ENCODE data around the gene SLCO4A1. TPM values are rescaled to one million over a fixed set of nuclear protein-coding genes. Genes with fewer than 3 reads are reported as not detected.

SLCO4A1 gene
- total and polyA plus RNA-seq, 9 of the 15 experiments (the other 6 are each of a cell fraction or from before 2014, with no cell fraction given), result 1.6 to 21.9 (median 12.8) TPM

DNA sequence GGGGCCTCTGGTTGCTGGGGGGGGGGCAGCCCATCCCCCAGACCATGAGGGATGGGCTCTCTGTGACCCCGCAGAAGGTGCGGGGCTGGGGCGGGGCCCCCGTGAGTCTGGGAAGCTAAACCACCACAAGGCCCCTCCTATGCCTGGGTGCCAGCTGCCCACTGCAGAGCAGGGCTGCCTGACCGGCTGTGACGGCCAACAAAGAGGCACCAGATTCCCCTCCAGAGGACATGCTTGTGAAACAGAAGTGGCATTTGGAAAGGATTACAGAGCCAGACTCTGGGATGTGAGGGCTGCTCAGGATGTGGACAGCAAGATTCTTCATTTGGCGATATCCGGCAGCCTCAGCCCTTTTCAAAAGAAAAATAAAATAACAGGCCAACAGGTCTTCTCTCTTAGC is 49.9 kb downstream of the SLCO4A1 start:
- TF ChIP-seq NONO (IDR thresholded peaks at IDR 0.05; ENCODE audit: low read depth in 2 of 2, low read length in 1 of 2), result no peak
- no peak for TF ChIP-seq ZNF23 (CRISPR knock-in tag; IDR thresholded peaks at IDR 0.05)
- no peak for TF ChIP-seq MYNN (IDR thresholded peaks at IDR 0.05)
- TF ChIP-seq MYNN (CRISPR knock-in tag; IDR thresholded peaks at IDR 0.05), result no peak
- TF ChIP-seq FOXJ3 (CRISPR knock-in tag; IDR thresholded peaks at IDR 0.05), result no peak
- TF ChIP-seq, protein P1, sequence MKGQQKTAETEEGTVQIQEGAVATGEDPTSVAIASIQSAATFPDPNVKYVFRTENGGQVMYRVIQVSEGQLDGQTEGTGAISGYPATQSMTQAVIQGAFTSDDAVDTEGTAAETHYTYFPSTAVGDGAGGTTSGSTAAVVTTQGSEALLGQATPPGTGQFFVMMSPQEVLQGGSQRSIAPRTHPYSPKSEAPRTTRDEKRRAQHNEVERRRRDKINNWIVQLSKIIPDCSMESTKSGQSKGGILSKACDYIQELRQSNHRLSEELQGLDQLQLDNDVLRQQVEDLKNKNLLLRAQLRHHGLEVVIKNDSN (CRISPR knock-in tag; IDR thresholded peaks at IDR 0.05), result no peak
- TF ChIP-seq ZNF785 (CRISPR knock-in tag; IDR thresholded peaks at IDR 0.05), result no peak
- TF ChIP-seq ZBTB9 (CRISPR knock-in tag; IDR thresholded peaks at IDR 0.05), result no peak
- no peak for TF ChIP-seq ZNF707 (CRISPR knock-in tag; conservative IDR thresholded peaks at IDR 0.05)
- Histone ChIP-seq H3K9me1 (ENCODE audit: control insufficient read depth, insufficient read depth, low read length) (peaks cover 2% of the 10 kb centered on the region), H3K4me3 (no peak overlapping the region), H3K4me2 (ENCODE audit: insufficient read depth, low read length) (no peak overlapping the region), H3K27me3 (ENCODE audit: control insufficient read depth in 2 of 2, insufficient read depth in 2 of 2, low read length in 2 of 2) (peaks cover 56 to 81% of the 10 kb centered on the region in 2 experiments), H3K79me2 (ENCODE audit: control insufficient read depth, insufficient read depth, low read length) (no peaks in the 10 kb centered on the region), H2AFZ (ENCODE audit: low read depth, low read length) (no peak overlapping the region), H3K4me1 (replicated peaks in 1 of 2; ENCODE audit: control insufficient read depth in 2 of 2, insufficient read depth in 2 of 2, low read length in 2 of 2) (peaks cover 0 to 41% of the 10 kb centered on the region in 2 experiments; a peak in 2 of 5 replicates), H3K27ac (ENCODE audit: extremely low read depth, low read depth, low read length) (no peak overlapping the region), H3K36me3 (ENCODE audit: control insufficient read depth, insufficient read depth, low read length) (no peaks in the 10 kb centered on the region), H3K9ac (ENCODE audit: insufficient read depth in 1 of 2, low read depth in 2 of 2, low read length in 2 of 2) (no peak overlapping the region), H4K20me1 (replicated peaks; ENCODE audit: control insufficient read depth, insufficient read depth, low read length) (0 out of 2 replicates have a peak, but pooled peaks cover 12% of the 10 kb centered on the region), H3K9me3 (replicated peaks; ENCODE audit: control insufficient read depth, insufficient read depth, low read depth, low read length) (no peaks in the 10 kb centered on the region)
- POLR2A ChIA-PET, result interaction anchor here (0.6 kb wide), 1 partner anchor 289 kb away, joined by 3 read pairs; no protein-coding TSS in a partner anchor
- DNase-seq (ENCODE audit: extremely low read depth in 1 of 4, low spot score in 3 of 4), result no peak
- in situ Hi-C loops (cut with MboI), result no loop called here
- CTCF ChIA-PET (ENCODE audit: low intra/inter-chr PET ratio), result no interaction called here
- no peak for FAIRE-seq
- 50% methylated on average over 4 of the region's 8 CpGs for WGBS (ENCODE audit: insufficient coverage, low coverage, missing lambda C conversion rate)
- intact Hi-C loops (cut with micrococcal nuclease), result no loop called here
- BruUV-seq (replicated peaks), result no TSS peak
- ATAC-seq, result no peak

Data from K562 (cell line).